Smooth muscle cell of the brain vasculature (primary cell): Measurements from ENCODE around the gene CSNK2A3.
A peak's percentile ranks its signal among the peaks of the same experiment; 100 is the strongest.
"Not testable (repeated sequence)": the region's sequence is repeated elsewhere in the genome, so short reads cannot be mapped to it uniquely, and the experiment has no call there.

Experiments
- DNase-seq: peaks from one replicate; pipeline ENCODE4 v3.0.0-alpha.2; 2012; ENCODE audit warnings: low read depth, low spot score

CSNK2A3 gene

GRCh38 chr11:11352878-11353277 is at the start of gene CSNK2A3:
Gene CSNK2A3 (minus strand): TSS chr11:11353250. CDS start chr11:11353119, 131 bp downstream.
- DNase-seq, result not testable (repeated sequence)

DNA sequence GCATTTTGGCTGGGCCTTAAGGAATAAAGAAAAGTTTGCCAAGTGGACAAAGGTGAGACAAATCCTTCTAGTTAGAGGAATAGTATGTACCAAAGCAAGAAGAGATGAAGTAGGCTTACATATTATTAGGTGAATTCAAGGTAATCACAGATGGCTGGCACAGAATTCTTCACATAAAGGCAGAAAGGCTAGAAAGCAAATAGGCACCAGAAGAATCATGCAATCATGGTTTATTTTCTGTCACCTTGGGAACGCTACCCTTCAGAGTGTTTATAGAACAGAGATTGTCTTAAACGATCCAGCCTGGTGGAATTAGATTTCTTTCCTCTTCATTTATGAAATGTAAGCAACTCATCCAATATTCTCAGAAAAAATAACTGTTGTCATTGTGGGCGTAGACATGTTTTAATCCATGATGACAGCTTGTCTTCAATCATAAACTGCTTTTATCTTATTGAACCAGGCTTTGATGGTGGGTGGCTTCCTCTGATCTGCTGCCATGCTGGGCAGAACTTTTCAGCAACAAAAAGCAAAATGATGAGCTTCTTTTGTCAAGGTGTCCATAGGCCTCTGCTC is 49.0 kb upstream of the CSNK2A3 start:
- no peak for DNase-seq

DNA sequence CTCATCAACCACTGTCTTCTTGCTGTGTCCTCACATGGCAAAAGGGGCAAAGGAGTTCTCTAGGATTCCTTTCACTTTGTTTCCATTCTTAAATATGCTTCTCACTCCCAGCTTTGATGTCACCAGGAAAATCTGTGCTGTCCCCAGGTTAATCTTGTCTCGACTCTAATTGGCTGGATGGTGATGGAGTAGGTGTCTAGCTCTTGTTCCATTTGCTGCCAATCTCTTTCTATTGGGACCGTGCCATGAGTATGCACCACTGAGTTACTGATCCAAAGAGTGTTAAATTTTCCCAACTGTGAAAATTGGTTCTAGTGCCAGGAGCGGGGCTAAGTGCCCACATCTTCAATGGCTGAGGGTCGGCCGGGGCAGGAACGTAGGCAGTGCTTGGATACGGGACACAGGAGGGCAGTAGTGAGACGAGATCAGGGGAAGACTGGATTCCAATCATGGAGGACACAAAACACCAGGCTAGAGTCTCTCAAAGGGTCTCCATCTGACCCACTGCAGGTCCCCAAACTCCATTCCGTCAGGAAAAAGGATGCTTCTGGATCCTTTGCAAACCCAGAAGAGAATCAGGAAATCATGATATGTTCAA is 47.7 kb upstream of the CSNK2A3 start:
- DNase-seq, result no peak

DNA sequence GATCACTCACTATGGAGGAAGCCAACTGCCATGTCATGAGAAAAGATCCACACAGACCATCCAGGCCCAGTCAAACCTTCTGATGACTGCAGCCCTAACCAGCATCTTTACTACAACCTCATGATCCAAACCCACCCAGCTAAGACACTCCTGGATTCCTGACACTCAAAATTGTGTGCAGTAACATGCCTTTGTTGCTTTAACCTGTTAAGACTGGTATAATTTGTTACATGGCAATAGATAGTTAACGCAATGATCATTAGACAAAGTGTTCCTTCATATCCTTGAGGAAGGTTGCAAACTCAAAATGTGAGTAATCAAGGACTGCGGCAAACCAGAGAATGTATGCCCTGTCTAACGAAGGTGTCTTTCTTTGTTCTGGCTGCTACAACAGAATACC is 47.1 kb upstream of the CSNK2A3 start:
- DNase-seq, result no peak

DNA sequence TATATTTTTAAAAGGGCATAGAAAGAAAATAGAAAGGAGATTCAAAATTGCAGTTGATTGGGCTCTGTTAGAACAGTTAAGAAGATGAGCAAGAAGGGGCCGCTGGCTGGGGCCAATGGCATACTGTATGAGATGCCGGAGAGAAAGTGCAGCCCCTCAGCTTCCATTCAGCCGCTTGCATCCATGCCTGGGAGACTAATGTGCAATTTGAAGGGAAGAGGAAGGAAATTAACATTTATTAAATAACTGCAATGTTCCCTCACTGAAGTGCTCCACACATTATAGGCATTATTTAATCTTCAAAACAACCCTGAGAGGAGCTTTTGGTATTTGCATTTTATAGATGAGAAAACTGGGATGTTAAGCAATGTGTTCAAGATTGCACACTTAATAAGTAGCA is 44.7 kb upstream of the CSNK2A3 start:
- DNase-seq, result no peak

DNA sequence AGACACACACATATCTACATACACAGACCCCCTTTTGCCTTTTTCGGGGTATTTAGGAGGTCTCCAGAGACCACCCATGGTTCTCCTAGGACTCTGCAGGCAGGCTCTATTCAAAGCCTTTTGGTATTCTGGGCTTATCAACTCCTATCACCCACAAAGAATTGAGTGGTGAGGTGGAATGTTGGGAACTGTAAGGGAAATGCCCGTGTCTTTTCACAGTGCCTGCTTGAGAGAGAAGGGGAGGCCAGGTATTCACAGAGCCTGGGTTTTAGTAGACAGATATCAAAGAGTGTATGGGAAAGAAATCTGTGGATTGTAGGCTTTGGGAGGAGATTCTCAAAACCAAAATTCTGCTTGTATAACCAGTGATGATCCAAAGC is 44.0 kb upstream of the CSNK2A3 start:
- DNase-seq, result no peak

DNA sequence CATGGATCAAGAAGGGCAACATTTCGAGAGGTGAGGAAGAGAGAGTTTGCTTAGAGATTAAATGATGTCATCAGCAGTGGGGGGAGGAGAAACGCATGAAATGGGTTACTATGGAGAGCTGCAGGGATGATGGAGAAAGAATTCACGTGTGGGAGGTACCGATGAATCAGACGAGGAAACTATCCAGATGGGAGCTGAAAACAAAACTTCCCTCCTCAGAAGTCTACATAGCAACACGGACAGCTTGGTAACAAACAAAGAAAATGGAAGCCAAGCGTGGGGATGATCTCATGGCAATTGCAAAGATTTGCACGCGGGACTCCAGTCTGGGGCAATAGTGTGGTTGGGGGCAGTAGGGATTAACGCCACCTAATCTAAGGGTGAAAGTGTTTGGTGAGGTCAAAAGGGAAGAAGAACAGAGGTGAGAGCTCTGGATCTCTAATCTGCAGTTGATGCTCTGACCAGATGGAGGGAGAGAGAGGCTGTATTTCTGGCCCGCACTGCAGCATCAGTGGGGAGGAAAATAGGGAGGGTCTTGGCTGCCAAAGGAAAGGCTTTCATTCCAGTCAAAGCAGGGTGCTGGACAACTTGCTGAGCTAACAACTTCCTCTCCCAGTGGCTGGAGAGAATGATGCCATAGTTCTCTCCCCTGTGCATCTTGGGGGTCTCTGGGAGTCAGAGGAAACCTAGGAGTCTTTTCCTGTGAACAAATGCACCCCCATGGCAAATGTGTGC is 43.4 kb upstream of the CSNK2A3 start:
- DNase-seq, result no peak

GRCh38 chr11:11395126-11395525 is 42.1 kb upstream of the CSNK2A3 start:
- DNase-seq, result no peak

DNA sequence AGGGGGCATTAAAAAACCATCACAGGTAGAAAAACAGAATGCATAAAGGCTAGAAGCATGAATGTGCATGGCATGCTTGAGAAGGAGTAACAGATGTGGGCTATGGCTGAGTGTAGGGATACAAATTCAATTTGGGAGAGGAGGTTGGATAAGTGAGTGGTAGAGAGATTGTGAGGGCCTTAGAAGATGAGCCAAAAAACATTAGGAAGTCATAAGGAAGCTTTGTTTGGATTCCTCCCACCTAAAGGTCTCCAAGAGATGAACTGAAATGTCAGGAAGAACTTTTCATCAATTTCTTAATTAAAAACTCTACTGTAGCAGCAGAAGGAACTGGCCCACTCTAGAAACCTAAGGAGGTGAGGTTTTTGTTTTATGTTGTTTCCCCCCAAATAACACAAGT is 41.2 kb upstream of the CSNK2A3 start:
- no peak for DNase-seq

GRCh38 chr11:11391796-11392463 is 38.9 kb upstream of the CSNK2A3 start:
- no peak for DNase-seq

- no peak for DNase-seq
Observed at GRCh38 chr11:11391169-11391568, 38.1 kb upstream of the CSNK2A3 start.

DNA sequence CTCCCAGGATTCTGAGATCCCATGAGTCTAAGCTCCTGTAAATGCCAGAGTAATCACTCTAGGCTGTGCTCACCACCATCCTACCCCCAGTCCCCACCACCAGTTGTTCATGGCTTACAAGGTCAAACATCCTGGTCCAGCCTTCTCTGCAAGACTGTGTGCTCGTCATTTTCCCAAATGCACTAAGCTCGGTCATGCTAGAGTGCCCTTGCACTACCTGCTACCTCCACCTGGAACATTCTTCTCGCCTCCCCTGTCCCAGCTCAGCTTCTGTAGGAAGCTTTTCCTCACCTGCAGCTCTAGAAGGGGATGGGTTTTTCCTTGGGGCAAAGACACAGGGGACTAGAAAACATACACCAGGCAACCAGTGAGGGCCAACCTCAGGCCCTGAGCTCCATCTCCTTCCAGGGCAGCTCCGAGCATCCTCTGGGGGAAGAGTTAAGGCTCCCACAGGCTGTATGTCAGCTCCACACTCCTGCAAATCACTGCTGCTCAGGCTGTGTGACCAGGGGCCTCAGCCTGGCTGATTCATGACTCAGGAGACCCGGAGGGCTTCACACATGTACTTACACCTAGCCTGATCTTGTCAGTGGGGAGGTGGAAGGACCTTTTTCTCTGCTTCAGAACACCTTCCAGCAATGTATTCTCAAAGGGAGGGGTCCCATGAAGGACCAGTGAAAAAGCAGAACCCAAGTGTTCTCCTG is 37.2 kb upstream of the CSNK2A3 start:
- no peak for DNase-seq

- no peak for DNase-seq
Observed at GRCh38 chr11:11389238-11389637, 36.2 kb upstream of the CSNK2A3 start.

GRCh38 chr11:11387622-11388305 is 34.7 kb upstream of the CSNK2A3 start:
- no peak for DNase-seq

DNA sequence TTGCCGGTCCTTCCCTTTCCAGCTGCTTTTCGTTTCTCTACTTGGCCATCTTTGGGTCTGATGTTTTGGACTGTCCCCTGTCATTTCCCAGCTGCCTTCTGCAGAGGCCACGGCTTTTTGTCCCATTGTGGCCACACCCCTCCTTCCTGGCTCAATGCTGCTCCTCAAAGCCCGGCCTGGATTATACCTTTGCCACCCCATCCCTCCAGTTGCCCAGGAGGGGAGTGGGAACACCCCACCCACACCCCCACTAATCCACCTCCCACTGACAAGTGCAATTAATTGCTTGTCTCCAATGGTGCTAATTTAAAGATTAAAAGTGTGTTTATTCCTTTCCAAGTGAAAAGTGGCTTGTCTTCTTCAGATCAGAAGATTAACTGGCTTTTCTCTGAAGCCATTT is 34.2 kb upstream of the CSNK2A3 start:
- no peak for DNase-seq

GRCh38 chr11:11384829-11385228 is 31.8 kb upstream of the CSNK2A3 start:
- no peak for DNase-seq

GRCh38 chr11:11383995-11384394 is 30.9 kb upstream of the CSNK2A3 start:
- no peak for DNase-seq

GRCh38 chr11:11382858-11383532 is 29.9 kb upstream of the CSNK2A3 start:
- peak; percentile 17 for DNase-seq

DNA sequence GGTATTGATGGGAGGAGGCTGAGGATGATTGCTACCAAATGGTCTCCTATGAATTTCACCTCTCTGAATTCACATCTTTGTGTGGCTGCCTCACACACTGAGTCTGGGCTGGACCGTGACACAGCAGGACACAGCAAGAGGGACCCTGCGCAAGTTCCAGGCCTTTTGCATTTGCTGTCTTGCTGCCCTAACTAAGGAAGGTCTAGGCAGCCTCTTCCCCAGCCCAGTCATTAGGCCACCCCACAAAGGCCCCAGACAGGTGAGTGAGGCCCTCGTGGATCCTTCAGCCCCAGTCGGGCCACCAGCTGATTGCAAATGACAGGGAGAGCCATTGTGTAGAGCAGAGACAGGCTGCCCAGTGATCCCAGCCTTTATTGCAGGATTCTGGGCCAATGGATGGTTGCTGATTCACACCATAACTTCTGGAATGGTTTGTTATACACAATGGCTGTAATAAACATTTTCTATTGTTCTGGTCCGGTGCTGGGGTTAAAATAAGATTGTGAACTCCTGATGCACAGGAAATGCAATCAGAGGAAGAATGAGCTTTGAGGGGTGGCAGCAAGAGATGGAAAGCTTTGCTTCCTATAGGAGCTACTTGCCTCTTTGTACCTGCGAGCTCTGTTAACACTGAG is 28.5 kb upstream of the CSNK2A3 start:
- DNase-seq, result no peak

- DNase-seq, result no peak
Observed at GRCh38 chr11:11380883-11381282, 27.8 kb upstream of the CSNK2A3 start.
